SK-N-SH treated with all-trans-retinoic acid at 6 μM for 48 hours (cell line): Measurements from ENCODE around the gene MGLL.

Experiments used
- ARNTL ChIP-seq: fragments of 450-650 bp; formaldehyde crosslinking; IDR thresholded peaks from 2 replicates; pipeline ENCODE4 v1.5.0; 2020; ENCODE audit warnings: low read depth, mild to moderate bottlenecking, moderate library complexity, borderline replicate concordance
- ISL1 ChIP-seq: fragments of 250-450 bp; sonication (Bioruptor Pico); IDR thresholded peaks from 2 replicates; pipeline ENCODE4 v2.1.2; 2022; ENCODE audit warnings: mild to moderate bottlenecking, moderate library complexity
- RARB ChIP-seq: fragments of 250-450 bp; sonication (Bioruptor Pico); IDR thresholded peaks from 2 replicates; pipeline ENCODE4 v1.8.0; 2021; ENCODE audit warnings: mild to moderate bottlenecking, moderate library complexity
- ZFP30 ChIP-seq: fragments of 450-650 bp; formaldehyde crosslinking; IDR thresholded peaks from 2 replicates; pipeline ENCODE4 v1.5.0; 2022; ENCODE audit warnings: mild to moderate bottlenecking, moderate library complexity
- TF ChIP-seq, protein P1 (sequence below): fragments of 250-450 bp; sonication (Bioruptor Pico); IDR thresholded peaks from 2 replicates; pipeline ENCODE4 v1.8.0; 2020; ENCODE audit warnings: mild to moderate bottlenecking, moderate library complexity, borderline replicate concordance
- TF ChIP-seq, protein P2 (sequence below): fragments of 250-450 bp; sonication (Bioruptor Pico); IDR thresholded peaks from 2 replicates; pipeline ENCODE4 v1.5.1; 2020; ENCODE audit warnings: low read depth, mild to moderate bottlenecking, moderate library complexity

DNA sequence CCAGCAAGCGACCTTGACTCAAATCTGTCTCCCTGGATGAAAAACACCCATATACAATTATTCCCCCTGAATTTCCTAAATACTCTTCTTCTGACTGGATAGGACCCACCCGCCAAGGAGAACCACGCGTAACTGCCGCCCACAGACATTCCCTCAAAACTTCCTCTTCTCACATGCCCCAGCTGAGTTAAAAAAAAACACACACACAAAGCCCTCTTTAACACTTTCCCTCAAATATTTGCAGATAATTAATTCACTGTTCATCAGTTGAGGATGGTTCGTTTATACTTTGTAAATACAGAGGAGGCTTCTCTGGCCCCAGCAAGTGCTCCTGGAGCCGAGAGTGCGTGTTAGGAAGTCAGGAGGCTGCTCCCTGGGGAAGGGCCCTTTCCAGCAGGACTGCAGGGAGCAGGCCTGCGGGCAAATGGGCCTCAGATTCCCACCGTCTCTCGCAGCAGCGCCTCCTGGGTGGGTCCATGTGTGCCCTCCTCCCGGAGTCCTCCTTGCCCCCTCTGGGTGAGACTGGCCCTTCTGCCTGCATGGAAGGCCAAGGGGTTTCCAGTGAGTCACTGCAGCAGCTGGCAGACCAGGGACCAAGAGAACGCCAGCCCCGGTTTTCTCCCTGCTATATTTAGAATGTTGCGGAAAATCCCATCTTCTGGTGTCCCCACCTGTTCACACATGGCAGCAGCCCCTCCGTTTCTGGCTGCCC lies 46.8 kb downstream of the MGLL start:
- no peak for TF ChIP-seq ISL1
- no peak for TF ChIP-seq ARNTL (CRISPR knock-in tag)
- TF ChIP-seq, protein P1, sequence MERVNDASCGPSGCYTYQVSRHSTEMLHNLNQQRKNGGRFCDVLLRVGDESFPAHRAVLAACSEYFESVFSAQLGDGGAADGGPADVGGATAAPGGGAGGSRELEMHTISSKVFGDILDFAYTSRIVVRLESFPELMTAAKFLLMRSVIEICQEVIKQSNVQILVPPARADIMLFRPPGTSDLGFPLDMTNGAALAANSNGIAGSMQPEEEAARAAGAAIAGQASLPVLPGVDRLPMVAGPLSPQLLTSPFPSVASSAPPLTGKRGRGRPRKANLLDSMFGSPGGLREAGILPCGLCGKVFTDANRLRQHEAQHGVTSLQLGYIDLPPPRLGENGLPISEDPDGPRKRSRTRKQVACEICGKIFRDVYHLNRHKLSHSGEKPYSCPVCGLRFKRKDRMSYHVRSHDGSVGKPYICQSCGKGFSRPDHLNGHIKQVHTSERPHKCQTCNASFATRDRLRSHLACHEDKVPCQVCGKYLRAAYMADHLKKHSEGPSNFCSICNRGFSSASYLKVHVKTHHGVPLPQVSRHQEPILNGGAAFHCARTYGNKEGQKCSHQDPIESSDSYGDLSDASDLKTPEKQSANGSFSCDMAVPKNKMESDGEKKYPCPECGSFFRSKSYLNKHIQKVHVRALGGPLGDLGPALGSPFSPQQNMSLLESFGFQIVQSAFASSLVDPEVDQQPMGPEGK (CRISPR knock-in tag): no peak
- TF ChIP-seq, protein P2, sequence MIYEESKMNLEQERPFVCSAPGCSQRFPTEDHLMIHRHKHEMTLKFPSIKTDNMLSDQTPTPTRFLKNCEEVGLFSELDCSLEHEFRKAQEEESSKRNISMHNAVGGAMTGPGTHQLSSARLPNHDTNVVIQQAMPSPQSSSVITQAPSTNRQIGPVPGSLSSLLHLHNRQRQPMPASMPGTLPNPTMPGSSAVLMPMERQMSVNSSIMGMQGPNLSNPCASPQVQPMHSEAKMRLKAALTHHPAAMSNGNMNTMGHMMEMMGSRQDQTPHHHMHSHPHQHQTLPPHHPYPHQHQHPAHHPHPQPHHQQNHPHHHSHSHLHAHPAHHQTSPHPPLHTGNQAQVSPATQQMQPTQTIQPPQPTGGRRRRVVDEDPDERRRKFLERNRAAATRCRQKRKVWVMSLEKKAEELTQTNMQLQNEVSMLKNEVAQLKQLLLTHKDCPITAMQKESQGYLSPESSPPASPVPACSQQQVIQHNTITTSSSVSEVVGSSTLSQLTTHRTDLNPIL (CRISPR knock-in tag): no peak
- no peak for TF ChIP-seq RARB (CRISPR knock-in tag)
- TF ChIP-seq ZFP30 (CRISPR knock-in tag): no peak
